ENCODE measurements around the gene GRB10. TPM values are rescaled to one million over a fixed set of nuclear protein-coding genes. Genes with fewer than 3 reads are reported as not detected.
A peak's percentile ranks its signal among the peaks of the same experiment; 100 is the strongest.
"Not testable (repeated sequence)": the region's sequence is repeated elsewhere in the genome, so short reads cannot be mapped to it uniquely, and the experiment has no call there.

GRB10 gene
- total RNA-seq, 1 donor from 2014 or later: 51.8 TPM

DNA sequence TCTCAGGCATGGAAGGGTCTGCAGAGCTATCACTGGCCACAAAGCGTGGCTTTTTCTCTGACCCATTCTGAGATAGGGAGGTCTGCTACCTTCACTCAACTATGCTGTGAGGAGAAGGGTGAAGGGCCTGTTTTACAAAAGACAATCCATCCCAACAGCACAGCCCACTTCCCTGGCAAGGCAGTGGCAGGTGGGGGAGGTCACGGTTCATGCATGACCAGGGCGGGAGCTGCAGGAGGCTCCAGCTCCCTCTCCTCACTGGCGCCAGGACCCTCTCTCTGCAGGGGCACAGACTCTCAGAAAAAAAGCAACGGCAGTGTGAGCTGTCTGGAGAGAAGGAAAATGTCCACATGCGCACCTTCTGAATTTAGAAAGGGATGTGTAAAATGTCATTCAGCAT, 28.5 kb downstream of the GRB10 start:
- intact Hi-C loops (cut with DNase I): no loop called here
- no peak for DNase-seq (ENCODE audit: low spot score)

GRCh38 chr7:50752422-50752821, 30.3 kb downstream of the GRB10 start:
- intact Hi-C loops (cut with DNase I): no loop called here

DNA sequence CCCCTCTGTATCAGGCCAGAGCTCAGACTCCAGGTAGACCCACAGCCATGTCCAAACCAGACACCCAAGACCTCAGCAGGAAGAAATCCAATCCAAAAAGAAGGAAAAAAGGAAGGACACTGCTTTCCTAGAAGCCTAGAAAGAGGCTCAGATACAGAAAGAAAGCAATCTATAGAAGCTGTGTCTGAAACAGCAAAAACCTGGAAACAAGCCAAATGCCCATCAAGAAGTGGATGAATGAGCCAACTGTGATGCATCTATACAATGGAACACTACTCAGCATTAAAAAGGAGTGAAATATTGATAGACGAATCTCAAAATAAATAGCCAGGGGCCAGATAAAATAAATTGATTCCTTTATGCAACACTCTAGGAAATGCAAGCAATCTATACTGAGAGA, 31.6 kb downstream of the GRB10 start:
- DNase-seq (ENCODE audit: low spot score): no peak
- intact Hi-C loops (cut with DNase I): no loop called here

More at GRCh38 chr7:50752422-50752821, 30.3 kb downstream of the GRB10 start:
- no peak for DNase-seq (ENCODE audit: low spot score)

- intact Hi-C loops (cut with DNase I): no loop called here
- no peak for DNase-seq (ENCODE audit: low spot score)
These were observed 32.8 kb downstream of the GRB10 start for GRCh38 chr7:50749896-50750295.

GRCh38 chr7:50748472-50748871, 34.2 kb downstream of the GRB10 start:
- intact Hi-C loops (cut with DNase I): no loop called here

GRCh38 chr7:50745835-50746234, 36.9 kb downstream of the GRB10 start:
- no peak for DNase-seq (ENCODE audit: low spot score)
- intact Hi-C loops (cut with DNase I): no loop called here

More at GRCh38 chr7:50748472-50748871, 34.2 kb downstream of the GRB10 start:
- no peak for DNase-seq (ENCODE audit: low spot score)

- intact Hi-C loops (cut with DNase I): no loop called here
- no peak for DNase-seq (ENCODE audit: low spot score)
These were observed 37.4 kb downstream of the GRB10 start for GRCh38 chr7:50745336-50745735.

- intact Hi-C loops (cut with DNase I): no loop called here
- DNase-seq (ENCODE audit: low spot score): no peak
These were observed 38.8 kb downstream of the GRB10 start for GRCh38 chr7:50743893-50744292.

DNA sequence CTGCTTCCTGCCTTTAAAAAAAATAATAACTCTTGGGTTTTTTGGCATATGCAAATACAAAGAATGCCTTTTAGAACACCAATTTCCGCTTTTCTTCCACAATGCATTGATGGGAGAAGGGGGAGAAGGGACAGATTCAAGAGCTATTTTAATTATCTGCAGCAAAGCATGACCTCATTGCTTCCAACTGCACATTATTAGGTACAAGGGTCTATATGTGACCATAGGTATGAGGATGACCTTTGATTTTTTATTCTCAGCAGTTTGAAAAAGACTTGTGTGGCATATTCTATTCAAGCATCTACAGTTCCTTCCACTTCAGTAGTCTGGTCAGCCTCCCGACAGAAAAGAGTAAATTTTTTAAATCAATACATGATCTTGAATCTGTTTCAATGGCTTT, 39.7 kb downstream of the GRB10 start:
- DNase-seq (ENCODE audit: low spot score): no peak
- intact Hi-C loops (cut with DNase I): no loop called here

DNA sequence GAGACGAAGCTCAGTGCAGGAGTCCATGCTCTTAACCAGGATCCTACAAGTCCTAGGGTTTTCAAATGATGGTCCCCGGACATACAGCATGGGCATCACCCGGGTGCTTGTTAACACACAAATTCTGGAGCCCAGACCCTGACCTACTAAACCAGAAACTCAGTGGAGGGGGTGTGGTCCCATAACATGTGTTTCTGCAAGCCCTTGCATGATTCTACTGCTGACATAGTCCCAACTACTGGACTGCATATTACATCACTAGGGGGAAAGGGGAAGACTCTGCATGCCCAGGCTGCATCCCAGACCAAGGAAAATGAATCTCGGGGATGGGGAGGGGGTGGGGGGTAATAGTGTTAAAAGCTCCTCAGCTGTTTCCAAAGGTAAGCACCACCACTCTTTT, 40.3 kb downstream of the GRB10 start:
- intact Hi-C loops (cut with DNase I): no loop called here
- DNase-seq (ENCODE audit: low spot score): no peak

GRCh38 chr7:50739744-50740435, 42.8 kb downstream of the GRB10 start:
- intact Hi-C loops (cut with DNase I): no loop called here
- peak; percentile 64 for DNase-seq (ENCODE audit: low spot score)

DNA sequence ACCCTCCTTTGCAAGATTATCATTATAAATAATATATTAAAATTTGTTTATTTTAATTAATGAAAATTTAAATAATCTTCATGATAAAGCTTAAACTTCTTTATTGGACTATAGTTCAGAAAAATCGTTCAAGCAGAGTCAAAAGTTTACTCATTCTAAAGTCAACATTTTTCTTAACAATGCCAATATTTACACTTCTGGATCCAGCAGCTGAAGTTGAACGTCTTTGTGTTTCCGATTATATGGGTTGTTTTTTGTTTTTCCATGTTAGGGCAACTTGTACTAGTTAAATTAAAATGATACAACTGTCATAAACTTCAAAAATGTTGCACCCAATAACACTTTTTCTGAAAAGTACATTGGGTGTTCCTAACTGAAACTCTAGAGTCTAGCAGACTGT, 43.8 kb downstream of the GRB10 start:
- DNase-seq (ENCODE audit: low spot score): no peak
- intact Hi-C loops (cut with DNase I): no loop called here

DNA sequence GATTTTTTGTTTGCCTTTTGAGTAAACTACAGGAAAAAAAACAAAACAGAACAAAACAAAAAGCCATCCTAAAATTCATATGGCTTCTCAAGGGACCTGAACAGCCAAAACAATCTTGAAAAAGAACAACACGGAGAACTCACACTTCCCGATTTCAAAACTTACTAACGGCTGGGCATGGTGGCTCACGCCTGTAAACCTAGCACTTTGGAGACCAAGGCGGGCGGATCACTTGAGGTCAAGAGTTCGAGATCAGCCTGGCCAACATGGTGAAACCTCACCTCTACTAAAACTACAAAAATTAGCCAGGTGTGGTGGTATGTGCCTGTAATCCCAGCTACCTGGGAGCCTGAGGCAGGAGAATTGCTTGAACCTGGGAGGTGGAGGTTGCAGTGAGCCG, 46.9 kb downstream of the GRB10 start:
- intact Hi-C loops (cut with DNase I); DNase-seq (ENCODE audit: low spot score): not testable (repeated sequence)

DNA sequence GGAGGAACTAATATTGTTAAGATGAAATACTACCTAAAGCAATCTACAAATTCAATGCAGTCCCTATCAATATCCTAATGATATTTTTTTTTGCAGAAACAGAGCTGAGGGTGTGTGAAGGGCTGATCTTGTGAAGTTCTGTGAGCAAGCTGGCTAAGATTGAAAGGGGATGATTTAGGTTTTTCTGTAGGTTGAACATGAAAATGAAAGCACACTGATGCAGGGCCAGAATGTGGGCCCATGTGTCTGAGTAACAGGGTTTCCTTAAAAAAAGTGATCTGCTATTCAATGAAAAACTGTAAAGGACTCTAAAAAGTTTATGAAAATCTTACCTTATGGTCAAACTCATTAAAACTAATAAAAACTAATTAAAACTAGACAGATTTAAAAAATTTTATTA, 47.4 kb downstream of the GRB10 start:
- intact Hi-C loops (cut with DNase I): no loop called here
- DNase-seq (ENCODE audit: low spot score): no peak

- intact Hi-C loops (cut with DNase I): loop anchor here (5.0 kb wide), 1 partner anchor 58 kb away; no protein-coding TSS in a partner anchor
- no peak for DNase-seq (ENCODE audit: low spot score)
These were observed 48.5 kb downstream of the GRB10 start for GRCh38 chr7:50734246-50734645.

GRCh38 chr7:50733552-50733951, 49.1 kb downstream of the GRB10 start:
- intact Hi-C loops (cut with DNase I): loop anchor here (5.0 kb wide), 1 partner anchor 59 kb away; no protein-coding TSS in a partner anchor
- no peak for DNase-seq (ENCODE audit: low spot score)

DNA sequence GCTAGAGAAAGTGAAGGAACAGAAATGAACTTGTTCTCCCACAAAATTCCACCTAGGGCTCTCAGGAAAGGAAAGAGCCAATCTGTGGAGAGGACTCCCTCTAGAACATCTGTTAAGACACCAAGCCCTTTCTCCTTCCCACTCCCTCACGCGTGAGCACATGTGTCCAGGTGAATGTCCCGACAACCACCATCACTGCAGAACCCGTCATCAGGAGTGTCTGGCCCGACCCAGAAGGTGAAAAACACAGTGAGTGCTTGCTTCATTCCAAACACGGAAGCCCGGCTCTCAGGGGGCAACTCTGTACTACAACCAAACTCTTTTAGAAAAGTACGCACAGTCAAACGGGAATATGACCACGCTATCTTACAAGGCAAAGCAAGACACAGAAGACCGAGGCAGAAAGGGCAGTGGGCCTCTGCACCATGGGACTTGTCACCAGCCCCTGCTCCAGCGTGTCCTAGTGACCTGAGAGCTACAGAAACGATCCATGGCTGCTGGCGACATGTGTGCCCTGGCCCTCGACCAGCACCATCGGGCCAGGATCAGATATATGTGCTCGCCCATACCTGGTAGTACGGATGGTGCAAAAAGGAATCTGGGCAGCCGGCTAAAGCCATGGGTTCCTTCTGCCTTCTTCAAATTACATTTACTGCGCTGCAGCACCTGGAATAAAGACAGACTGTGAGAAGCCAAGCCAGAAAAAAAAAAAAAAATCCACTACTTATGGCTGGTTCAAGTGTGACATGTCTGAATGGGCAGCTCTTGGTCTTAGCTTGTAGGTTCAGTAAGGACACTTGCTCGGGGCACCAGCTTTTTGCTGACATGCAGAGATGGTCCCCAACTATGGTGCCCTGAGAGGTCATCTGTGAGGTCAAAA, 50.8 kb downstream of the GRB10 start:
- peak; percentile 56 for DNase-seq (ENCODE audit: low spot score)
- intact Hi-C loops (cut with DNase I): loop anchor here (5.0 kb wide), 1 partner anchor 60 kb away; no protein-coding TSS in a partner anchor

- peak; percentile 71 for DNase-seq (ENCODE audit: low spot score)
- intact Hi-C loops (cut with DNase I): loop anchor here (5.0 kb wide), 1 partner anchor 62 kb away; no protein-coding TSS in a partner anchor
These were observed 52.0 kb downstream of the GRB10 start for GRCh38 chr7:50730446-50731400.

DNA sequence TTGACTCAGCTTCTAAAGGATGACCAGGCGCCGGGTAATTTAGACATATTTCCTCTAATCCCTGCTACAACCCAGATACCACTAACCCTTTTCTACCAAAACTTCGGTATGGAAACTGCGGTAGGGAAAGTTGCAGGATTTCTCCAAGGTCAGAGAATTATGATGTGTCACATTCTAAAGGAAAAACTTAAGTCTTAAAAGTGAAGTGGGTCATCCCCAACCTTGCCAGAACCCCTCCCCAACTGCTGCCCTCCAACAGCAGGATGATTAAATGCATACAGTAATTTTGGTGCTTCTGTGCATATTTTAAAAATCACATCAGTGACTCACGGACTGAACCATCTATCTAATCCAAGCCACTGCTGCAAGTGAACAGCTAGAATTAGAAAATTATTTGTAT, 52.7 kb downstream of the GRB10 start:
- no peak for DNase-seq (ENCODE audit: low spot score)
- intact Hi-C loops (cut with DNase I): loop anchor here (5.0 kb wide), 1 partner anchor 62 kb away; no protein-coding TSS in a partner anchor

Measured in cardiac septum (tissue), 1 donor.